ENCODE data around the gene CD84.

DNA sequence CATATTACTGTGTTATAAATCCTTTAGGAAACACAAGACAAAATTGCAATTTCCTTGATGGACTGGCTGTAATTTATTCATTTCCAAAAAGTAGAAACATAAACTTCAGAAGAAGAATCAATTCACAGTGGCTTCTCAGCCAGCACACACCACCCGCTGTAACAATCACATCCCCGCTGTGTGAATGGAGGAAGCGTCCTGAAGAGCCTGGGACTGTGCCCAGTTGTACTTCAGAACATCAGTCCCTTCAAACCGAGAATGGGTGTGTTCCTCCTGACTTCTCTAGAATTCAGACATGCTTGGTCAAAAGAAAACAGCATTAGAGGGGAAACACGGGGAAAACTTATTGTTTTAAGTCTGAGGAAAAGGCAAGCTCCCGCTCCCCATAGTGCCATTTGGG, 28.8 kb upstream of the CD84 start:
- TF ChIP-seq CTCF (optimal IDR thresholded peaks at IDR 0.05 in 1 of 3, IDR thresholded peaks at IDR 0.05 in 1 of 3, conservative IDR thresholded peaks at IDR 0.05 in 1 of 3; ENCODE audit: extremely low read depth in 1 of 3, insufficient read depth in 2 of 3, low read length in 3 of 3), result no peak
- no peak for TF ChIP-seq EZH2 (IDR thresholded peaks at IDR 0.05; ENCODE audit: low read length)
